GM19351 (cell line): ENCODE measurements around the gene ACSL6.
A peak's percentile ranks its signal among the peaks of the same experiment; 100 is the strongest.

Experiments
- ATAC-seq: cut with Tn5 transposase; IDR thresholded peaks from one replicate; pipeline ENCODE4 v1.9.1; 2021; ENCODE audit warnings: mild to moderate bottlenecking, moderate library complexity; ENCODE audit not compliant: unreplicated experiment

The ACSL6 gene

GRCh38 chr5:132017738-132018625 is 6.5 kb upstream of the ACSL6 start:
- ATAC-seq = no peak

- no peak for ATAC-seq
Observed at GRCh38 chr5:132017316-132017715, 5.9 kb upstream of the ACSL6 start.

DNA sequence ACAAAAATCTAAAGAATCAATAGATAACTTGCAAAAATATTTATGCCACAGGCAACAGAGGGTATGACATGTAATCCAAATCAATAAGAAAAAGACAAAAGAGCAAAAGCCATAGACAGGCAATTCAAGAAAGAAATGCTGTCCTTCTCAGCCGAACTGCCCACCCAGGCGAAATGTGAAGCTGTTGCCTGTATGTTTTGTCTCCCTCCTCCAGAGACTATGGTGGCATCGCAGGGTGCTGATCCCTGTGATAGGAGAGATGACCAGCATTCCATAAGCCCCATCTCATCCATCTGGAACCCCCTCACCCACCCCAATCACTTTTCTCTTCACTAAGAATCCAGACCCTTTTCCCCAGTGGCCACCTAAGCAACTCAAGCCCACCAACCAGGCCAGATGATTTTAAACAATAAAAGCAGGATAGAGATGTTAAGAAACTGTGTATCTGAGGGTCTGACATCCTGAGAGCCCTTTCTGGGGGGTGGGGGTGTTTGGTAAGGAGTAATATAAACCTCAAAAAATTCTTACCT is 5.3 kb upstream of the ACSL6 start:
- no peak for ATAC-seq

GRCh38 chr5:132013711-132014110 is 2.3 kb upstream of the ACSL6 start:
- no peak for ATAC-seq

GRCh38 chr5:132013006-132013689 is 1.7 kb upstream of the ACSL6 start:
- no peak for ATAC-seq

DNA sequence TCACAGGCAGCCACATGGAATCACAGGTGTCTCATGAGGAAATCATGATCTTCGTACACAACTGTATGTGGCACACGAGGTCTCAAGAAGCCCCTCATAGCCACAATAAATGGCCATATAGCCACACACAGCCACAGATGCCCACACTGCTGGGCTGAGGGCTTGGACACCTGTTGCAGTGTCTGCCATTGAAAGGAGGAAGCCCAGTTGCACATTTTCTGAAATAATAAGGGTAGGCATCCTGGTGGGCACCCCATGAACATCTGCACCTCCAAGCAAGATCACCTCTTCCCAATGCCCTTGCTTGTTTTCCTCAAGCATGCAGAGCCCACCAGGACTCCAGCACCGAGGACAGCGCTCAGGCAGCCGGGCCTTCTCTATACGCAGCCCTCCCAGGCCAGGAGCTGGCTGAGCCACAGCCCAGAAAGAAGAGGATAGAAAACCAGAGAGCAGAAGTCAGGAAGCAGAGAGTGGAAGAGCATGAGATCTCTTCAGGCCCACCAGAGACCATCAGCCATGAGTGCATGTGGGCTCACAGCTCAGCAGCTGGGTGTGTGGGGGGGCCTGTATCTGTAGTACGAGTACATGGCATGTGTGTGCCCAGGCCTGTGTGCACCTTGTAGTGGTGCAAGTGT is 1.0 kb upstream of the ACSL6 start:
- no peak for ATAC-seq

DNA sequence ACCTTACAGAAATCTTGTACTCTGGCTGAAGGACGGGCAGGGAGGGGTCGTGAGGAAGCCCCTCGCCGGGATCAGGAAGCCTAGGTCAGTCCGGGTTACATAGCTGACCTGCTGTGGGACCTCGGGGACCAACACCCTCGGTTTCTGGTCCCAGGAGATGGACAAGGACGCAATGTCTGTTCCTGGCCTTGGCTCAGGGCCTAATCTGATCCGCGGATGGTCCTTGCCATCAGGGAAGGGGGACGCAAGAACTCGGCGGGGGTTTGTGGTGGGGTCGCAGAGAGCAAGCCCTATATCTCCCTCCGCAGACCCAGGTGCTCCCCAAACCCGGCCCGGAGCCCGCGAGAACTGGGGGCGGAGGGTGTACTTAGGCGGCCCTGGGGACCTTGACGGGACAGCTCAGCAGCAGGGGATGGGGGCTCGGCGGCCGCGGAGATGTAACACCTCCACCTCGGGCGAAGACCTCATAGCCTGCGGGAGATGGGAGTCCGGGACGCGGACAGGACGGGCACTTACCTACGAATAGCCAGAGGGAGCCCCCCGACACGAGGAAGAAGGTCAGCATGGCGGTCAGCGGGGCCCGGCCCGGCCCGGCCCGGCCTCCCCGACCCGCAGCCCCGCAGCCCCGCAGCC is 353 bp downstream of the ACSL6 start:
- no peak for ATAC-seq

GRCh38 chr5:132010645-132010988 is 841 bp downstream of the ACSL6 start:
- ATAC-seq = no peak

GRCh38 chr5:132009706-132010405 is 1.6 kb downstream of the ACSL6 start:
- no peak for ATAC-seq

DNA sequence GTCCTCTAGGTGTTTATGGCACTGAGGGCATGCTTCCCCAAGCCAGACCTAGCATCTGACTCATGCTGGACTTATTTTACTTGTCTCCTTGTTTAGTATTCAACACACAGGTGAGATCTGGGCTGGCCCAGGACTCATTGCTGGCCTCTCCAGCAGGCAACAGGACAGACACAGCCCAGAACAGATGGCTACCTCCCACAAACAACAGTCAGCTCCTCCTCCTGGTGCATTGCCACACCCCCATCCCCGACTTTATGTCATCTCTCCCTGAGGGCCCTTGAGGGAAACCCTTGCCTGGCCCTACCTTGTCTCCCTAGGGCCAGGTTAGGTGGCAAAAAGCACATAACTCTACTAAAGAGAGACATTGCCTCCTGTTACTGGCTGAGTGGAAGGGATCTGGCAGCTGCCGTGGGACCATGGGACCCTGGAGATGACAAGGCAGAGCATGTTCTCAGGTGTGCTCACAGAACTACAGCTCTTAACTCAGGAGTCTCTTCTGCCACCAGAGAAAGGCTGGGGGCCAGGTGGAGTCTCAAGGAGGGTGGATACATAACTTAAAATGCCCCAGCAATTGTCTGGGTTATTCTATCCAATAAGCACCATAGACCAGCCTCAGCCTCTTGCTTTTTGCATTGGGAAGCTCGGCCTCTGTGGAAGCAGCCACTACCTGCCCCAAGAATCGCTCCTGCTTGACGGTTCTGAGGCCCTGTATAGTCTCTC is 2.3 kb downstream of the ACSL6 start:
- ATAC-seq = no peak

DNA sequence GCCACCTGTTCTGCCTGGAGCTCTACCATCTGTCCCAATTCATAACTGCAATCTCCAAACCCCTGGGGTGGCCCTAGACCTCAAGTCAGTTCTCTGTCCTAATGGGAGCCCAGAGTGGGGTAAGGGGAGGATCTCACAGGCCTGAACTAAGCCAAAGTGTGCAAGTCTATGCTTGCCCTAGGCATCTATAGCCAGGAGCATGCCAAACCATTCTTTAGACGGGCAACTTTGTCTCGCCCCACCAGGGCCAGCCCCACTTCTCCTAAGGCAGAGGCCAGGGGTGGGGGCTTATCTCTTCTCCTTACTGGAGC is 3.3 kb downstream of the ACSL6 start:
- peak; percentile 3 for ATAC-seq

DNA sequence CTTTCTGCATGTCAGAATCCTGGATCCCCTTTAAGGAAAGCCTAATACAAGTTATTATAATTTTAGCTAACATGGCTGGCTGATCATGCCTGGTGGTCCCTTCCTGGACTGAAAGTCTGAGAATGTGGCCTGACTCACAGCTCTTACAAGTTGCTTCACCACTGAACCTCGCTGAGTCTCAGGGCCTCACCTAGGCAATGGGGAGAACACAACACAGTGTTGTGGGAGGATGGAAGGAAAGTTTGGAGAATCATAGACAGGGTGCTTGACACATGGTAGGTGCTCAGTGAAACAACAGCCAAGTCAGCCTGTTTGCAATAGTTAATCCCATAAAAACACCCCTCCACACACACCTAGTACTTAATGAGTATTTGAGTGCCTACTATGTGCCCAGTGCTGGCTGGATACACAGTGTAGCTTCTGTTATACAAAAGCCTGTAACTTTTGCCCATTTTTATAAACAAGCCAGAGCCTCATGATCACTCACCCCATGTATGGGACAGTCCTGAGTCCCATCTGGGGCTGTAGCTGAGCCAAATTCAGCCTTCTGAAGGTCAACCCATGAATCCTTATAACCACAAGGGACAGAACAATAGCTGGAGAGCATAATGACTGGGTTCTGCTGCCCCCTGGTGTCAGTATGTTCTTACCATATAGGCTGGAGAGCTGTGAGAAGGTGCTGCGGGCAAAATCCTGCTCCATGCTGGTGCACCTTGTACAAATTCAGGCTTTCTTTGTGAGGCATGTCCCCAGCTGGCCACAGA is 3.9 kb downstream of the ACSL6 start:
- peak; percentile 78 for ATAC-seq

GRCh38 chr5:132006331-132007120 is 4.9 kb downstream of the ACSL6 start:
- ATAC-seq = no peak

- no peak for ATAC-seq
Observed at GRCh38 chr5:132005591-132005990, 5.9 kb downstream of the ACSL6 start.

- no peak for ATAC-seq
Observed at GRCh38 chr5:132003982-132004381, 7.5 kb downstream of the ACSL6 start.

DNA sequence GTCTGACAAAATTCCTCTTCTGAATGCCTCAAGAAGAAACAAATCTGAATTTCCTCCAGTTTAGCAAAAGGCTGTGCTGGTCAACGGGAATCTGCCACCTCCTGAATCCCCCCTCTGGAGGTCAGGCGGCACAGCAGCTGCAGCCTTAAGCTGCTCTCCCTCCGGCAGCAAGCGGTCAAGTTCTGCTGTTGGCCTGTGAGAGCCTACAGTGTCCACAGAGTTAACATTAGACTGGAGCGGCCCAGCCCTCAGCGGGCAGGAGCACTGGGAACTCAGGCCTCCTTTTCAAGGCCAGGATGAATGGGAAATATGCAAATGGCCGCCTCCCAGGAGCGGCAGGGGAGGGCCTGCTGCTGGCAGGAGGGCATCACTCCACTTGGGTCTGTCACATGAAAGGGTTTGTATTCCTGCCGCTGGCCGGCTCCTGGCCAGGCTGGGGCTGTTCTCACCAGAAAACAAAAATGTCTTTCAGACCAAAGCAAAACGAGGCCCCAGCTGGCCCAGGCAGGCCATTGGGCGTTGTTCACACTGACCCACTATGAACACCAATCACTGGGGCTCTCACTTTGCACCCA is 8.2 kb downstream of the ACSL6 start:
- no peak for ATAC-seq

- ATAC-seq = no peak
Observed at GRCh38 chr5:132002757-132003156, 8.7 kb downstream of the ACSL6 start.
